Measurements from ENCODE around the gene CDH11.

DNA sequence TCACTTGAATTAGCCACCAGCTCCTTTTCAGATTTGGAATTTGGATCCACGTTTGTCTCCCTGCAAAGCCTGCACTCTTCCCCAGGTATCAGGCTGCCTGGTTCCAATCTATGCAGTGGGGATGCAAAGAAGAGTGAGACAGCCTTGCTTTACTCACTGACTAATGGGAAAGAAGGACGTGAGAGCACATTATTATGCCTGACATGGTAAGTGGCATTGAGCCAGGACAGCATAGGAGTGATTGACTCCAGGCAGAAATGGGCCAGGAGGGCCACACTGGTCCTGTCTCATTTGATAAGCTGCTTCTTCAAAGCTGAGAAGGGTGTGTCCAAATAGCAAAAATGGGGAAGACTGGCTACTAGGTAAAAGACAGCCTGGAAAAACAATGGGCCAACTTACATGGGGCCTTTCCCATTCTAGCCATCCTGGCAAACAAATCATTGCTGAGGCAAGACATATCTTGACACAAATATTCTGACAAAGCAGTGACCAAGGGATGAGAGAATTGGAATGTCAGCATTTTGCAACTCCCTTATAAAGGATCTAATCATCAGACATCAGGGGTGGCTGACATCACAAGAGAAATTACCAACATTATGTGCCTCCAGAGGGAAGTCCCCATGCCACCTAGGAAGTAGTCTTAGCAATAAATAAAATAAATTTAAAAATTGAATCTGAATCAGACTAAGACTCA is 38.6 kb downstream of the CDH11 start:
- TF ChIP-seq, protein P1, sequence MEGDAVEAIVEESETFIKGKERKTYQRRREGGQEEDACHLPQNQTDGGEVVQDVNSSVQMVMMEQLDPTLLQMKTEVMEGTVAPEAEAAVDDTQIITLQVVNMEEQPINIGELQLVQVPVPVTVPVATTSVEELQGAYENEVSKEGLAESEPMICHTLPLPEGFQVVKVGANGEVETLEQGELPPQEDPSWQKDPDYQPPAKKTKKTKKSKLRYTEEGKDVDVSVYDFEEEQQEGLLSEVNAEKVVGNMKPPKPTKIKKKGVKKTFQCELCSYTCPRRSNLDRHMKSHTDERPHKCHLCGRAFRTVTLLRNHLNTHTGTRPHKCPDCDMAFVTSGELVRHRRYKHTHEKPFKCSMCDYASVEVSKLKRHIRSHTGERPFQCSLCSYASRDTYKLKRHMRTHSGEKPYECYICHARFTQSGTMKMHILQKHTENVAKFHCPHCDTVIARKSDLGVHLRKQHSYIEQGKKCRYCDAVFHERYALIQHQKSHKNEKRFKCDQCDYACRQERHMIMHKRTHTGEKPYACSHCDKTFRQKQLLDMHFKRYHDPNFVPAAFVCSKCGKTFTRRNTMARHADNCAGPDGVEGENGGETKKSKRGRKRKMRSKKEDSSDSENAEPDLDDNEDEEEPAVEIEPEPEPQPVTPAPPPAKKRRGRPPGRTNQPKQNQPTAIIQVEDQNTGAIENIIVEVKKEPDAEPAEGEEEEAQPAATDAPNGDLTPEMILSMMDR (IDR thresholded peaks at IDR 0.05) = no peak
- no peak for TF ChIP-seq POLR2A (IDR thresholded peaks at IDR 0.05)
- TF ChIP-seq POLR2AphosphoS5 (IDR thresholded peaks at IDR 0.05) = no peak

Measured in breast epithelium (tissue), 3 donors.